Kidney (tissue), 14 donors: ENCODE results near the gene AGPS. TPM values are rescaled to one million over a fixed set of nuclear protein-coding genes. Genes with fewer than 3 reads are reported as not detected.

Experiments
- DNase-seq, 5 donors: peaks; one replicate each; pipeline ENCODE4 v3.0.0-alpha.2; 2013 to 2020
- FAIRE-seq: peaks from 2 replicates; lab custom pipeline; 2012; peaks lifted over from hg19 to GRCh38; lab: Jason Lieb, UNC
- H3K27ac ChIP-seq, 2 donors: one replicate each; pipeline ENCODE4 v1.7.0; 2013; ENCODE audit warnings: low read depth in 2 of 2, low read length in 2 of 2, inconsistent platforms in 1 of 2
- H3K27me3 ChIP-seq: one replicate; pipeline ENCODE4 v1.7.1; 2013; ENCODE audit warnings: low read length, inconsistent platforms; ENCODE audit not compliant: control insufficient read depth, insufficient read depth
- H3K36me3 ChIP-seq, 3 donors: one replicate each; pipeline versions ENCODE4 v1.7.0 to v1.7.1; 2013; ENCODE audit warnings: low read length in 3 of 3, control low read depth in 1 of 3, inconsistent platforms in 1 of 3; ENCODE audit not compliant: insufficient read depth in 3 of 3, control insufficient read depth in 2 of 3
- H3K4me1 ChIP-seq, 3 donors: one replicate each; pipeline versions ENCODE4 v1.7.0 to v1.7.1; 2013; ENCODE audit warnings: low read length in 3 of 3, inconsistent platforms in 1 of 3, low read depth in 1 of 3; ENCODE audit not compliant: control insufficient read depth in 2 of 3, insufficient read depth in 2 of 3
- H3K4me3 ChIP-seq, 3 donors: one replicate each; pipeline versions ENCODE4 v1.7.0 to v1.8.1; 2013; ENCODE audit warnings: low read length in 3 of 3, control low read depth in 1 of 3, inconsistent platforms in 1 of 3
- H3K9ac ChIP-seq, 3 donors: one replicate each; pipeline versions ENCODE4 v1.7.0 to v1.7.1; 2013; ENCODE audit warnings: low read length in 3 of 3, control low read depth in 1 of 3, inconsistent platforms in 1 of 3
- H3K9me3 ChIP-seq, 3 donors: one replicate each; pipeline versions ENCODE4 v1.7.0 to v1.7.1; 2013; ENCODE audit warnings: low read length in 3 of 3, control low read depth in 1 of 3, inconsistent platforms in 1 of 3; ENCODE audit not compliant: control insufficient read depth in 2 of 3, insufficient read depth in 1 of 3
- CTCF ChIP-seq: IDR thresholded peaks from 3 replicates; pipeline ENCODE4 v1.5.1; 2012; ENCODE audit warnings: mild to moderate bottlenecking, moderate library complexity, borderline replicate concordance; ENCODE audit not compliant: insufficient read depth; ENCODE audit errors: extremely low read depth
- intact Hi-C: fragments of 100-400 bp; cut with DNase I; formaldehyde crosslinking; loops from one replicate; pipeline ENCODE4 v1.11.1; 2022
- polyA plus RNA-seq: library from polyadenylated mRNA; stranded (reverse); fragments of 350-450 nt; fragmentation: Illumina TruSeq; extraction: RNeasy Lipid Tissue Mini Kit (QIAGEN cat#74804); gene quantifications from one replicate; pipeline ENCODE4 v1.2.3, GENCODE V29; 2014; ENCODE audit warnings: low read depth, low replicate concordance; ENCODE audit not compliant: insufficient read depth
- total RNA-seq: library from RNA; stranded (reverse); fragmentation: NEBNext Ultra II Directional; extraction: Animal tissue kit (Norgen Biotek cat#: 25700); gene quantifications from one replicate; pipeline ENCODE4 v1.2.1, GENCODE V29; 2021
- donor health status: control.
- donor health status: control.
- donor health status: control.
- donor health status: control.
- donor health status: control.
- donor health status: DM: yes; HTN: yes; CAD: no.
- donor health status: Normal renal cell carcinoma (clear cell type).

AGPS gene
- total and polyA plus RNA-seq, 2 donors from 2014 or later: 7.9 to 45.7 TPM

GRCh38 chr2:177506505-177506904, 113.9 kb downstream of the AGPS start:
- DNase-seq (no peak), FAIRE-seq (no peak)
- Histone ChIP-seq H3K9me3 (no peaks in the 10 kb centered on the region), H3K36me3 (no peaks in the 10 kb centered on the region), H3K4me3 (no peak overlapping the region), H3K27me3 (no peaks in the 10 kb centered on the region), H3K9ac (no peak overlapping the region), H3K27ac (no peak overlapping the region), H3K4me1 (no peaks in the 10 kb centered on the region)
- intact Hi-C loops: no loop called here
- no peak for TF ChIP-seq CTCF

GRCh38 chr2:177506998-177507397, 114.4 kb downstream of the AGPS start:
- FAIRE-seq: no peak
- intact Hi-C loops: no loop called here

GRCh38 chr2:177516824-177517544, 124.4 kb downstream of the AGPS start:
- DNase-seq (no peak), FAIRE-seq (no peak)
- intact Hi-C loops: no loop called here
- H3K27ac ChIP-seq: no peak overlapping the region
- H3K9ac ChIP-seq: no peak overlapping the region
- TF ChIP-seq CTCF: no peak
- H3K4me1 ChIP-seq: no peaks in the 10 kb centered on the region
- H3K4me3 ChIP-seq: no peak overlapping the region
- no peaks in the 10 kb centered on the region for H3K27me3 ChIP-seq
- no peaks in the 10 kb centered on the region for H3K36me3 ChIP-seq
- H3K9me3 ChIP-seq: no peaks in the 10 kb centered on the region

More at GRCh38 chr2:177506998-177507397, 114.4 kb downstream of the AGPS start:
- Histone ChIP-seq H3K9me3 (no peaks in the 10 kb centered on the region), H3K36me3 (no peaks in the 10 kb centered on the region), H3K27me3 (no peaks in the 10 kb centered on the region), H3K4me1 (no peaks in the 10 kb centered on the region), H3K27ac (no peak overlapping the region), H3K9ac (no peak overlapping the region), H3K4me3 (no peak overlapping the region)
- no peak for DNase-seq
- TF ChIP-seq CTCF: no peak
